Upper lobe of left lung (tissue), 6 donors: ENCODE data around the gene ERBIN. TPM values are rescaled to one million over a fixed set of nuclear protein-coding genes. Genes with fewer than 3 reads are reported as not detected.
"Not testable (repeated sequence)": the region's sequence is repeated elsewhere in the genome, so short reads cannot be mapped to it uniquely, and the experiment has no call there.

ENCODE experiments used
- ATAC-seq, 2 donors: fragments of 200-7000 bp; cut with Tn5 transposase; one replicate each; pipeline ENCODE4 v1.9.1; 2022; ENCODE audit warnings: mild to moderate bottlenecking in 2 of 2, moderate library complexity in 2 of 2; ENCODE audit not compliant: low FRiP score in 2 of 2
- DNase-seq, 2 donors: peaks; one replicate each; pipeline ENCODE4 v3.0.0-alpha.2; 2019 to 2020
- H3K27ac ChIP-seq, 4 donors: fragments of 200-600 bp; sonication (generic); one replicate each; pipeline ENCODE4 v1.5.1; 2016 to 2019
- H3K27me3 ChIP-seq, 4 donors: fragments of 200-600 bp; sonication (generic); one replicate each; pipeline ENCODE4 v1.5.1; 2017 to 2019
- H3K36me3 ChIP-seq, 4 donors: fragments of 200-600 bp; sonication (generic); one replicate each; pipeline ENCODE4 v1.5.1; 2016 to 2019
- H3K4me1 ChIP-seq, 4 donors: fragments of 200-600 bp; sonication (generic); one replicate each; pipeline ENCODE4 v1.5.1; 2018 to 2019
- H3K4me3 ChIP-seq, 4 donors: fragments of 200-600 bp; sonication (generic); one replicate each; pipeline ENCODE4 v1.5.1; 2017 to 2019; ENCODE audit warnings: mild to moderate bottlenecking in 2 of 4, moderate library complexity in 1 of 4
- H3K9me3 ChIP-seq, 4 donors: fragments of 200-600 bp; sonication (generic); one replicate each; pipeline ENCODE4 v1.5.1; 2018 to 2019
- EP300 ChIP-seq, 4 donors: sonication (generic); formaldehyde crosslinking; IDR thresholded peaks; one replicate each; pipeline ENCODE4 v1.5.1; 2017; ENCODE audit warnings: antibody characterized with exemption in 4 of 4, control low read depth in 2 of 4
- POLR2A ChIP-seq, 4 donors: fragments of 450-650 bp; IDR thresholded peaks; one replicate each; pipeline ENCODE4 v1.5.1; 2016 to 2017; ENCODE audit warnings: antibody characterized with exemption in 4 of 4, mild to moderate bottlenecking in 2 of 4
- POLR2AphosphoS5 ChIP-seq, 2 donors: sonication (generic); formaldehyde crosslinking; IDR thresholded peaks; one replicate each; pipeline ENCODE4 v1.5.1; 2017; ENCODE audit warnings: antibody characterized with exemption in 2 of 2
- WGBS, 2 donors: methylation state at CpG; one replicate each; pipeline ENCODE4 v1.1.5; 2017 to 2018; 5-methylcytosine and 5-hydroxymethylcytosine counted together
- total RNA-seq, 6 donors: library from RNA; depleted of rRNA in 4 of 6; stranded (reverse); fragments of >200 nt in 4 of 6; gene quantifications; one replicate each; pipeline versions ENCODE4 v1.1.0 to v1.2.1, GENCODE V29; 2016 to 2021
- TF ChIP-seq, protein P1 (sequence below), 6 experiments: fragments of 450-650 bp in 4 of 6; fragments of 200-600 bp in 2 of 6; sonication (generic) in 2 of 6; IDR thresholded peaks; one replicate each; pipeline ENCODE4 v1.5.1; 2016 to 2019; ENCODE audit warnings: antibody characterized with exemption in 6 of 6
- donor health status: DM: no; HTN: no; CAD: no; lungs with moderate emphysema.
- donor health status: DM: no; HTN: yes; CAD: no; lungs with severe emphysema.

Gene ERBIN
- total RNA-seq, 6 donors from 2014 or later, result 21.0 to 111 (median 58.2) TPM

DNA sequence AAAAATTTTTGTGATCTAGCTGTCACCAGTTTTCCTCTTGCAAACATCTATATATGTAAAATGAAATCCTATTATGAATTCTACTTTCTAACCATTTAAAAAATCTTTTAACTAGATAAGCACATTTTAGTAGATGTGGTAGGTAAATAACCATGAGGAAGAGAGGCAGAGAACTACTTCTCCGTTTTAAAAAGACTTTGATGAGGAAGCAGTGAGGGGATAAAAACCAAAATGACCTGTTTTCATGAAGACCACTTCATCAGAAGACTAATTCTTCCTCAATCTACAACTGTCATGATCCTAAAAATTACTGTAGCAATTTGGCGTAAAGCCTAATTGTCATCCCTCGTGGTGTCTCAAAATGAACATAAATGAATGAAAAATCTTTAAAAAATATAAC, 15.7 kb upstream of the ERBIN start:
- no peak overlapping the region for H3K4me3 ChIP-seq
- no peaks in the 10 kb centered on the region for H3K9me3 ChIP-seq
- ATAC-seq (no peak), DNase-seq (no peak)
- TF ChIP-seq EP300 (IDR thresholded peaks at IDR 0.05), result no peak
- no peak for TF ChIP-seq POLR2A (IDR thresholded peaks at IDR 0.05)
- TF ChIP-seq POLR2AphosphoS5 (IDR thresholded peaks at IDR 0.05), result no peak
- TF ChIP-seq, protein P1, sequence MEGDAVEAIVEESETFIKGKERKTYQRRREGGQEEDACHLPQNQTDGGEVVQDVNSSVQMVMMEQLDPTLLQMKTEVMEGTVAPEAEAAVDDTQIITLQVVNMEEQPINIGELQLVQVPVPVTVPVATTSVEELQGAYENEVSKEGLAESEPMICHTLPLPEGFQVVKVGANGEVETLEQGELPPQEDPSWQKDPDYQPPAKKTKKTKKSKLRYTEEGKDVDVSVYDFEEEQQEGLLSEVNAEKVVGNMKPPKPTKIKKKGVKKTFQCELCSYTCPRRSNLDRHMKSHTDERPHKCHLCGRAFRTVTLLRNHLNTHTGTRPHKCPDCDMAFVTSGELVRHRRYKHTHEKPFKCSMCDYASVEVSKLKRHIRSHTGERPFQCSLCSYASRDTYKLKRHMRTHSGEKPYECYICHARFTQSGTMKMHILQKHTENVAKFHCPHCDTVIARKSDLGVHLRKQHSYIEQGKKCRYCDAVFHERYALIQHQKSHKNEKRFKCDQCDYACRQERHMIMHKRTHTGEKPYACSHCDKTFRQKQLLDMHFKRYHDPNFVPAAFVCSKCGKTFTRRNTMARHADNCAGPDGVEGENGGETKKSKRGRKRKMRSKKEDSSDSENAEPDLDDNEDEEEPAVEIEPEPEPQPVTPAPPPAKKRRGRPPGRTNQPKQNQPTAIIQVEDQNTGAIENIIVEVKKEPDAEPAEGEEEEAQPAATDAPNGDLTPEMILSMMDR (IDR thresholded peaks at IDR 0.05), result no peak
- no peaks in the 10 kb centered on the region for H3K4me1 ChIP-seq
- no peak overlapping the region for H3K27ac ChIP-seq
- H3K27me3 ChIP-seq, result no peaks in the 10 kb centered on the region
- no peaks in the 10 kb centered on the region for H3K36me3 ChIP-seq
- WGBS, 2 donors, result 53 to 55% methylated on average over 3 of the region's 3 CpGs

DNA sequence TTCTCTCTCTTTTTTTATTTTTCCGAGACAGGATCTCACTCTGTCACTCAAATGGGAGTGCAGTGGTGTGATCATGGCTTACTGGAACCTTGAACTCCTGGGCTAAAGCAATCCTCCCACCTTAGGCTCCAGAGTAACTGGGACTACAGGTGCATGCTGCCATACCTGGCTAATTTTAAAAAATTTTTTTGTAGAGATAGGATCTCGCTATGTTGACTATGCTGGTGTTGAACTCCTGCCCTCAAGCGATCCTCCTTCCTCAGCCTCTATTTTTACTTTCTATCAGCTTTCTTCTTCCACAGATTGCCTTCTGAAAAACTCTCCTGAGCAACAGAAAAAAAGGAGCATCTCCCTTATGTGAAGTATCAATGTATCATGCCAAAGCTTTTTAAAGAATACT, 14.1 kb upstream of the ERBIN start:
- H3K9me3 ChIP-seq, result no peaks in the 10 kb centered on the region
- DNase-seq, result no peak
- H3K4me1 ChIP-seq, result no peaks in the 10 kb centered on the region
- H3K27me3 ChIP-seq, result no peaks in the 10 kb centered on the region
- TF ChIP-seq EP300 (IDR thresholded peaks at IDR 0.05) (no peak), POLR2A (IDR thresholded peaks at IDR 0.05) (no peak), POLR2AphosphoS5 (IDR thresholded peaks at IDR 0.05) (no peak)
- TF ChIP-seq, protein P1 (IDR thresholded peaks at IDR 0.05), result no peak
- WGBS, 2 donors, result 95 to 96% methylated on average over 3 of the region's 3 CpGs
- H3K36me3 ChIP-seq, result no peaks in the 10 kb centered on the region
- no peak overlapping the region for H3K4me3 ChIP-seq
- no peak for ATAC-seq
- no peak overlapping the region for H3K27ac ChIP-seq

DNA sequence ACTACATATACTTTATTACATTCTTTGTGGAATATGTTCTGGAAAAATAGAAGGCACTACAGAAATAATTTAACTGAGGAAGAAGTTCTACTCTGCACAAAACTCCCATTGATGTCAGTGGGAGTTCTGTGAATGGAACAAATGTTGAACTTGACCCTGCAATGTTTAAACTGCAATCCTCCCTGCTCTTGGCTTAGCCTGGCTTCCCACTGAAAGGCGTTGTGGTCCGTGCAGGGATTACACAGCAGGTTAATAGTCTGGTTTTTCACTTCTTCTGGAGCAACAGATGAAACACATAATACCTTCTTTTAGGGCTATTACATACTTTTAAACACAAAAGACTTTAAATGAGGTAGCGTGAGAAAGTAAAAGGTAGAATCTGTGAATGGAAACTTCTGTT, 12.9 kb upstream of the ERBIN start:
- Histone ChIP-seq H3K4me1 (no peaks in the 10 kb centered on the region), H3K9me3 (no peaks in the 10 kb centered on the region), H3K27me3 (no peaks in the 10 kb centered on the region), H3K36me3 (no peaks in the 10 kb centered on the region), H3K27ac (no peak overlapping the region), H3K4me3 (no peak overlapping the region)
- DNase-seq (no peak), ATAC-seq (no peak)
- WGBS, 2 donors, result 70 to 78% methylated on average over 3 of the region's 3 CpGs
- TF ChIP-seq POLR2A (IDR thresholded peaks at IDR 0.05) (no peak), POLR2AphosphoS5 (IDR thresholded peaks at IDR 0.05) (no peak), EP300 (IDR thresholded peaks at IDR 0.05) (no peak)
- TF ChIP-seq, protein P1 (IDR thresholded peaks at IDR 0.05), result no peak

DNA sequence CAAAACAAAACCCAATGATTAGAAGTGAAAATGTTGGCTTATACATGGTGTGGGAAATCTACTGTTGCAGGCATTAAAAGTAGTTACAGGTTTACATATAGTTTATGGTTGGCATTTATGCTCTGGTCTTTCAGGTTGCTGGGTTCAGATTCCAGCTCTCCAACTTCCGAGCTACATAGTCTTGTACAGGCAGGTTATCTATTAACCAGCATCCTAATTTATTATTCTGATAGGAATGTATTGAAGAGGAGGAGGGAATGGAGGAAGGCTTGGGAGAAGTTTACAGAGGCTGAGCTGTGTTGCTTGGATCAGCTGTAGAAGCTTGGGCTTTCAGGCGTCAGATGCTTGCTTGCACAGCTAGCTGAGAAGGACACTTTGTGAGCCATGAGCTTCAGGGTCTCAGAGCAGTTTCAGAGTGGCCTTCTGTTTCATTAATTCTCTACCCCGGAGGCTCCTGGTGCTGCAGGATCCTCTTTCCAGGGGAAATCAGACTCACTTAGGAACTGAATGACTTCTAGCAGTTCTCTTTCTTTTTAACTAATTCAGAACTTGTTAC, 11.7 kb upstream of the ERBIN start:
- ATAC-seq (no peak), DNase-seq (no peak)
- WGBS, 2 donors, result 57 to 58% methylated on average over 3 of the region's 3 CpGs
- Histone ChIP-seq H3K9me3 (no peaks in the 10 kb centered on the region), H3K27ac (no peak overlapping the region), H3K4me3 (no peak overlapping the region), H3K27me3 (no peaks in the 10 kb centered on the region), H3K36me3 (no peaks in the 10 kb centered on the region), H3K4me1 (no peaks in the 10 kb centered on the region)
- TF ChIP-seq POLR2A (IDR thresholded peaks at IDR 0.05), result no peak
- TF ChIP-seq POLR2AphosphoS5 (IDR thresholded peaks at IDR 0.05), result no peak
- TF ChIP-seq, protein P1 (IDR thresholded peaks at IDR 0.05), result no peak
- no peak for TF ChIP-seq EP300 (IDR thresholded peaks at IDR 0.05)

DNA sequence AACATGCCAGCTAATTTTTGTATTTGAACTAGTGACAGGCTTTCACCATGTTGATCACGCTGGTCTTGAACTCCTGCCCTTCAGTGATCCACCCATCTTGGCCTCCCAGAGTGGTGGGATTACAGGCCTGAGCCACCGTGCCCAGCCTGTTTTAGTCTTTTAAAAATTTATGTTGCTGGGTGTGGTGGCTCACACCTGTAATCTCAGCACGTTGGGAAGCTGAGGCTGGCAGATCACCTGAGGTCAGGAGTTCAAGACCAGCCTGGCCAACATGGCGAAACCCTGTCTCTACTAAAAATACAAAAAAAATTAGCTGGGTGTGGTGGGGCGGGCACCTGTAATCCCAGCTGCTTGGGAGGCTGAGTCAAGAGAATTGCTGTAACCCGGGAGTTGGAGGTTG, 10.7 kb upstream of the ERBIN start:
- not testable (repeated sequence) for H3K9me3 ChIP-seq, H3K4me1 ChIP-seq, H3K4me3 ChIP-seq, H3K36me3 ChIP-seq, ATAC-seq, H3K27me3 ChIP-seq, H3K27ac ChIP-seq, DNase-seq
- 92 to 99% methylated on average over 6 of the region's 6 CpGs for WGBS, 2 donors
